Measurements from ENCODE around the gene GLRX3. TPM values are rescaled to one million over a fixed set of nuclear protein-coding genes. Genes with fewer than 3 reads are reported as not detected.

The GLRX3 gene
- total and polyA plus RNA-seq, 7 donors = 53.9 to 249 (median 76.9) TPM

- Histone ChIP-seq H3K27me3 (ENCODE audit: insufficient read depth in 3 of 3, low read length in 2 of 3) (no peaks in the 10 kb centered on the region), H3K4me1 (peaks cover 46% of the 10 kb centered on the region), H3K9me3 (no peaks in the 10 kb centered on the region), H3K36me3 (ENCODE audit: insufficient read depth in 1 of 2, low read depth in 1 of 2) (peaks cover 7 to 18% of the 10 kb centered on the region in 2 donors), H3K4me3 (no peak overlapping the region), H3K27ac (no peak overlapping the region)
- intact Hi-C loops (cut with DNase I) = no loop called here
- DNase-seq = no peak
- WGBS, 3 donors = 76 to 88% (median 78%) methylated on average over 4 of the region's 4 CpGs
- no peak for TF ChIP-seq CTCF (IDR thresholded peaks at IDR 0.05)
- no peak for ATAC-seq
Measured at GRCh38 chr10:130141038-130141437, 4.8 kb downstream of the GLRX3 start.

DNA sequence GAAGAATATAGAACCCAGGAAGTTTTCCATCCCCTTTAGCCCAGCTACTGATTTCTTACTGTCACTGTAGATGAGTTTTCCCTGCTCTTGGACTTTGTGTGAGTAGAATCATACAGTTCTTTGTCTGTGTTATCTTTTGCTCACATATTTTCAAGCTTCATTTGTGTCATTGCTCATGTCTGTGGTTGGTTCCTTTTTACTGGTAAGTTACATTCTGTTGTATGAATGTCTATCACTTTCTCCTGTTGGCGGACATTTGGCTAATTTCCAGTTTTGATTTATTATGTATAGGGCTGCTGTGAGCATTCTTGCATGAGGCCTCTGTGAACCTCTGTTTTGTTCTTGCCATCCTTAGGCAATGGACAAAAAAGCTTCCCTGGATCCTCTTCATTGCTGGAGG is 5.3 kb downstream of the GLRX3 start:
- peaks cover 46% of the 10 kb centered on the region for H3K4me1 ChIP-seq
- H3K36me3 ChIP-seq (ENCODE audit: insufficient read depth in 1 of 2, low read depth in 1 of 2) = peaks cover 11 to 23% of the 10 kb centered on the region in 2 donors
- WGBS, 3 donors = 64 to 79% (median 74%) methylated on average over 1 of the region's 1 CpG

DNA sequence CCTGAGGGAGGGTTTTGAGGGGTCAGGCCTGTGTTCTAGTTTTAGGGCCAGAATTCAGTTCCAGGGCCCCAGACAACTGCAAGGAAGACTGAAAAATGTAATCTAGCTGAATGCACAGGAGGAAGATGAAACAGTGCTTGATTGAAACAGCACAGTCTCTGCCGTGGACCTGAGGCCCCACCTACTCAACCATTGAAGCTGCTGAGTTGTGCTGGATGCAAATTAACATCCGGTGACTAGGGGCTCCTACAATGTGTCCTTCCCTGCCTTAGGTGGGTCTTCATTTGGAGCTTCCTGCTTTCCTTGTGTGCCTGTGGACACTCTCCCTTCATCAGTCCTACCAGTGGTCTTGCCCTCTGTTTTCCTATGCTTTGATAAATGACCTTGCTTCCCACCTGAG is 5.7 kb downstream of the GLRX3 start:
- H3K36me3 ChIP-seq (ENCODE audit: insufficient read depth in 1 of 2, low read depth in 1 of 2) = peaks cover 11 to 27% of the 10 kb centered on the region in 2 donors
- DNase-seq (no peak), ATAC-seq (no peak)
- no peak overlapping the region for H3K4me3 ChIP-seq
- TF ChIP-seq CTCF (IDR thresholded peaks at IDR 0.05) = no peak
- H3K27me3 ChIP-seq (ENCODE audit: insufficient read depth in 3 of 3, low read length in 2 of 3) = no peaks in the 10 kb centered on the region
- H3K27ac ChIP-seq = no peak overlapping the region
- intact Hi-C loops (cut with DNase I) = no loop called here
- H3K9me3 ChIP-seq = no peaks in the 10 kb centered on the region
- H3K4me1 ChIP-seq = peaks cover 49% of the 10 kb centered on the region
- WGBS, 3 donors = 43 to 56% (median 49%) methylated on average over 2 of the region's 2 CpGs

More for the DNA sequence above, 5.3 kb downstream of the GLRX3 start:
- no peak for TF ChIP-seq CTCF (IDR thresholded peaks at IDR 0.05)
- DNase-seq (no peak), ATAC-seq (no peak)
- no peaks in the 10 kb centered on the region for H3K9me3 ChIP-seq
- no peak overlapping the region for H3K27ac ChIP-seq
- intact Hi-C loops (cut with DNase I) = no loop called here
- H3K4me3 ChIP-seq = no peak overlapping the region
- H3K27me3 ChIP-seq (ENCODE audit: insufficient read depth in 3 of 3, low read length in 2 of 3) = no peaks in the 10 kb centered on the region

GRCh38 chr10:130146042-130146441 is 9.9 kb downstream of the GLRX3 start:
- intact Hi-C loops (cut with DNase I) = no loop called here
- DNase-seq = no peak
- peaks cover 11 to 42% of the 10 kb centered on the region in 2 donors for H3K36me3 ChIP-seq (ENCODE audit: insufficient read depth in 1 of 2, low read depth in 1 of 2)
- WGBS, 3 donors = 84 to 97% (median 90%) methylated on average over 4 of the region's 4 CpGs
- no peak for ATAC-seq
- no peaks in the 10 kb centered on the region for H3K9me3 ChIP-seq
- H3K27ac ChIP-seq = no peak overlapping the region
- TF ChIP-seq CTCF (IDR thresholded peaks at IDR 0.05) = no peak
- H3K4me3 ChIP-seq = no peak overlapping the region
- H3K27me3 ChIP-seq (ENCODE audit: insufficient read depth in 3 of 3, low read length in 2 of 3) = no peaks in the 10 kb centered on the region
- H3K4me1 ChIP-seq = peaks cover 20% of the 10 kb centered on the region

GRCh38 chr10:130159192-130159794 is 23.1 kb downstream of the GLRX3 start:
- Histone ChIP-seq H3K36me3 (ENCODE audit: insufficient read depth in 1 of 2, low read depth in 1 of 2) (peaks cover 11 to 43% of the 10 kb centered on the region in 2 donors), H3K9me3 (no peaks in the 10 kb centered on the region), H3K4me1 (no peaks in the 10 kb centered on the region), H3K27ac (no peak overlapping the region), H3K27me3 (ENCODE audit: insufficient read depth in 3 of 3, low read length in 2 of 3) (no peaks in the 10 kb centered on the region), H3K4me3 (no peak overlapping the region)
- no peak for TF ChIP-seq CTCF (IDR thresholded peaks at IDR 0.05)
- 85 to 88% (median 87%) methylated on average over 2 of the region's 2 CpGs for WGBS, 3 donors
- intact Hi-C loops (cut with DNase I) = no loop called here
- DNase-seq (no peak), ATAC-seq (no peak)
